B cell (primary cell): ENCODE data around the gene RHCE. TPM values are rescaled to one million over a fixed set of nuclear protein-coding genes. Genes with fewer than 3 reads are reported as not detected.
"Not testable (repeated sequence)": the region's sequence is repeated elsewhere in the genome, so short reads cannot be mapped to it uniquely, and the experiment has no call there.

Source experiments
- ATAC-seq: fragments of 200-7000 bp; cut with Tn5 transposase; one replicate; pipeline ENCODE4 v1.10.0; 2021; ENCODE audit warnings: low read depth, mild to moderate bottlenecking, moderate number of reproducible peaks, moderate library complexity
- CTCF ChIA-PET: fragments of 350-600 bp; sonication (Branson Sonifier 250); formaldehyde crosslinking; loops from one replicate; lab custom pipeline; 2021; ENCODE audit warnings: antibody characterized with exemption, inconsistent platforms; lab: Charles Lee
- POLR2A ChIA-PET: fragments of 350-600 bp; sonication (Branson Sonifier 250); formaldehyde crosslinking; loops from one replicate; lab custom pipeline; 2021; ENCODE audit warnings: antibody characterized with exemption; lab: Charles Lee
- DNase-seq: peaks from one replicate; pipeline ENCODE4 v3.0.0; 2013
- H2AFZ ChIP-seq: 2 replicates; pipeline ENCODE4 v1.6.1; 2012; ENCODE audit warnings: mild to moderate bottlenecking, low read depth, low read length; ENCODE audit not compliant: insufficient read depth, poor library complexity, severe bottlenecking
- H3K27ac ChIP-seq, 2 donors: 1 replicate in 1 of 2; 2 replicates in 1 of 2; pipeline ENCODE4 v1.5.1; 2012 to 2013; ENCODE audit warnings: low read length in 2 of 2, mild to moderate bottlenecking in 2 of 2, moderate library complexity in 1 of 2
- H3K27me3 ChIP-seq, 4 experiments: fragments of 200-600 bp in 1 of 4; sonication (generic) in 1 of 4; replicated peaks in 1 of 4; 1 replicate in 2 of 4; 2 replicates in 2 of 4; pipeline versions ENCODE4 v1.6.1 to v1.7.0; 2013 to 2016; ENCODE audit warnings: low read length in 3 of 4, mild to moderate bottlenecking in 2 of 4, mixed read lengths in 1 of 4, moderate library complexity in 1 of 4; ENCODE audit not compliant: insufficient read depth in 4 of 4, control insufficient read depth in 3 of 4; ENCODE audit errors: control extremely low read depth in 1 of 4
- H3K36me3 ChIP-seq, 2 experiments: replicated peaks in 1 of 2; 1 replicate in 1 of 2; 2 replicates in 1 of 2; pipeline versions ENCODE4 v1.6.1 to v1.7.1; 2013; ENCODE audit warnings: low read length in 1 of 2; ENCODE audit not compliant: insufficient read depth in 2 of 2, control insufficient read depth in 1 of 2; ENCODE audit errors: control extremely low read depth in 1 of 2, extremely low read depth in 1 of 2
- H3K4me1 ChIP-seq, 2 donors: fragments of 200-600 bp in 1 of 2; sonication (generic) in 1 of 2; 1 replicate in 1 of 2; 2 replicates in 1 of 2; pipeline versions ENCODE4 v1.5.1 to v1.6.1; 2013 to 2017; ENCODE audit warnings: low read length in 2 of 2; ENCODE audit not compliant: control insufficient read depth in 2 of 2, insufficient read depth in 2 of 2
- H3K4me2 ChIP-seq: replicated peaks from 2 replicates; pipeline ENCODE3; 2012; ENCODE audit warnings: mild to moderate bottlenecking, low read depth, low read length; ENCODE audit not compliant: poor library complexity, severe bottlenecking
- H3K4me3 ChIP-seq, 5 experiments: fragments of 200-600 bp in 1 of 5; sonication (generic) in 1 of 5; 1 replicate in 3 of 5; 2 replicates in 2 of 5; pipeline versions ENCODE4 v1.5.1 to v1.7.0; 2011 to 2016; ENCODE audit warnings: low read length in 4 of 5, mild to moderate bottlenecking in 4 of 5, low read depth in 2 of 5, control low read depth in 1 of 5, moderate library complexity in 1 of 5; ENCODE audit not compliant: insufficient read depth in 1 of 5; ENCODE audit errors: control extremely low read depth in 1 of 5, extremely low read depth in 1 of 5
- H3K79me2 ChIP-seq: fragments of 200-600 bp; sonication (generic); one replicate; pipeline ENCODE4 v1.6.0; 2016; ENCODE audit warnings: low read length; ENCODE audit not compliant: control insufficient read depth, insufficient read depth
- H3K9ac ChIP-seq: fragments of 200-600 bp; sonication (generic); 2 replicates; pipeline ENCODE4 v1.6.1; 2017; ENCODE audit warnings: mild to moderate bottlenecking, low read length, moderate library complexity
- H3K9me3 ChIP-seq, 3 donors: one replicate each; pipeline versions ENCODE4 v1.6.1 to v1.7.1; 2013; ENCODE audit warnings: low read length in 2 of 3; ENCODE audit not compliant: control insufficient read depth in 2 of 3, insufficient read depth in 1 of 3; ENCODE audit errors: control extremely low read depth in 1 of 3
- H4K20me1 ChIP-seq: 2 replicates; pipeline ENCODE4 v1.6.0; 2012; ENCODE audit warnings: mild to moderate bottlenecking, low read length; ENCODE audit not compliant: insufficient read depth, control insufficient read depth, poor library complexity, severe bottlenecking
- H3K27ac Mint-ChIP-seq: one replicate; pipeline ENCODE4 v1.8.0; 2021; ENCODE audit warnings: mixed read lengths
- H3K27me3 Mint-ChIP-seq: one replicate; pipeline ENCODE4 v1.8.0; 2021; ENCODE audit warnings: mixed read lengths
- H3K4me1 Mint-ChIP-seq: one replicate; pipeline ENCODE4 v1.8.0; 2021; ENCODE audit warnings: mixed read lengths
- H3K4me3 Mint-ChIP-seq: one replicate; pipeline ENCODE4 v1.8.0; 2021; ENCODE audit warnings: mixed read lengths
- H3K9me3 Mint-ChIP-seq: one replicate; pipeline ENCODE4 v1.8.0; 2022; ENCODE audit warnings: mixed read lengths; ENCODE audit not compliant: insufficient read depth
- WGBS: methylation state at CpG from one replicate; pipeline ENCODE4 v1.1.5; 2013; ENCODE audit warnings: missing lambda C conversion rate; ENCODE audit not compliant: insufficient coverage; 5-methylcytosine and 5-hydroxymethylcytosine counted together
- intact Hi-C: fragments of 100-400 bp; cut with micrococcal nuclease; formaldehyde crosslinking; loops from one replicate; pipeline ENCODE4 v1.10.0; 2022
- polyA plus RNA-seq: library from polyadenylated mRNA; depleted of rRNA; stranded (reverse); fragments of >200 nt; gene quantifications from 2 replicates; pipeline ENCODE4 v1.2.3, GENCODE V29; 2012
- total RNA-seq, 2 donors: library from RNA; stranded (reverse); fragments of 120-200 nt in 1 of 2; gene quantifications; 1 replicate in 1 of 2; 2 replicates in 1 of 2; pipeline versions ENCODE4 v1.2.3 to v1.2.4, GENCODE V29; 2013 to 2022

The RHCE gene
- total and polyA plus RNA-seq, 2 donors (not counting 1 experiment from before 2014, with no cell fraction given), result 0.28 TPM; not detected in 1

DNA sequence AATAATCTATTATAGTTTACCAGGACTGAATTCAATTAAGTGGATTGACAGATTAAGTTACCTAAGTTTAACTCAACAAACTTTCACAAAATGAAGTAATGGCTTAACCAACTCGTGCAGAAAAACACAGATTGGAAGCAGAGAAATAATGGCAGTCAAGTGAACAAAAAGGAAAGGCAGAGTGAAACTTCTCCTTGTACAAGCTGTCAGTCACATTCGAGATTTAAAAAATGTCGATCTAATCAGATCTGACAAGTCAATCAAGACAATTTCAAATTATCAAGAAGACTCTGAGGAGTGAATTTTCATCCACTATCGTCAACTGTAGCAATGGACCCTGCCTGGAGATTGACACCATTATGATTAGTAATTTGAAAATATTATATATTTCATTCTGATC, 3.3 kb downstream of the RHCE start:
- no CpG with 5 or more reads among the region's 4 CpGs for WGBS
- DNase-seq, H3K4me2 ChIP-seq, intact Hi-C loops, H3K27ac ChIP-seq, H3K27me3 ChIP-seq, H3K79me2 ChIP-seq, ATAC-seq, H3K4me3 ChIP-seq, H3K4me1 ChIP-seq, H4K20me1 ChIP-seq, H3K9me3 Mint-ChIP-seq, H3K9me3 ChIP-seq, H3K9ac ChIP-seq, H3K4me3 Mint-ChIP-seq, H3K36me3 ChIP-seq, H3K27ac Mint-ChIP-seq, H3K27me3 Mint-ChIP-seq, POLR2A ChIA-PET, H2AFZ ChIP-seq, CTCF ChIA-PET, H3K4me1 Mint-ChIP-seq: not testable (repeated sequence)

GRCh38 chr1:25414578-25414977, 6.0 kb downstream of the RHCE start:
- DNase-seq, H3K27me3 Mint-ChIP-seq, H3K27me3 ChIP-seq, H3K9me3 ChIP-seq, H3K4me3 ChIP-seq, ATAC-seq, H3K4me2 ChIP-seq, H3K4me3 Mint-ChIP-seq, H4K20me1 ChIP-seq, H3K4me1 ChIP-seq, CTCF ChIA-PET, H3K4me1 Mint-ChIP-seq, intact Hi-C loops, H3K36me3 ChIP-seq, H3K27ac Mint-ChIP-seq, H2AFZ ChIP-seq, H3K9ac ChIP-seq, POLR2A ChIA-PET, H3K9me3 Mint-ChIP-seq, H3K27ac ChIP-seq, H3K79me2 ChIP-seq: not testable (repeated sequence)
- WGBS, result no CpG with 5 or more reads among the region's 1 CpG

GRCh38 chr1:25414157-25414556, 6.5 kb downstream of the RHCE start:
- H3K27ac ChIP-seq, H3K27me3 Mint-ChIP-seq, intact Hi-C loops, H3K36me3 ChIP-seq, DNase-seq, H2AFZ ChIP-seq, H3K9ac ChIP-seq, H3K4me2 ChIP-seq, ATAC-seq, H3K9me3 Mint-ChIP-seq, H3K79me2 ChIP-seq, CTCF ChIA-PET, POLR2A ChIA-PET, H3K4me3 ChIP-seq, H3K4me1 Mint-ChIP-seq, H4K20me1 ChIP-seq, H3K4me1 ChIP-seq, H3K27ac Mint-ChIP-seq, H3K9me3 ChIP-seq, H3K27me3 ChIP-seq, H3K4me3 Mint-ChIP-seq: not testable (repeated sequence)
- WGBS, result 100% methylated on average over 1 of the region's 6 CpGs

DNA sequence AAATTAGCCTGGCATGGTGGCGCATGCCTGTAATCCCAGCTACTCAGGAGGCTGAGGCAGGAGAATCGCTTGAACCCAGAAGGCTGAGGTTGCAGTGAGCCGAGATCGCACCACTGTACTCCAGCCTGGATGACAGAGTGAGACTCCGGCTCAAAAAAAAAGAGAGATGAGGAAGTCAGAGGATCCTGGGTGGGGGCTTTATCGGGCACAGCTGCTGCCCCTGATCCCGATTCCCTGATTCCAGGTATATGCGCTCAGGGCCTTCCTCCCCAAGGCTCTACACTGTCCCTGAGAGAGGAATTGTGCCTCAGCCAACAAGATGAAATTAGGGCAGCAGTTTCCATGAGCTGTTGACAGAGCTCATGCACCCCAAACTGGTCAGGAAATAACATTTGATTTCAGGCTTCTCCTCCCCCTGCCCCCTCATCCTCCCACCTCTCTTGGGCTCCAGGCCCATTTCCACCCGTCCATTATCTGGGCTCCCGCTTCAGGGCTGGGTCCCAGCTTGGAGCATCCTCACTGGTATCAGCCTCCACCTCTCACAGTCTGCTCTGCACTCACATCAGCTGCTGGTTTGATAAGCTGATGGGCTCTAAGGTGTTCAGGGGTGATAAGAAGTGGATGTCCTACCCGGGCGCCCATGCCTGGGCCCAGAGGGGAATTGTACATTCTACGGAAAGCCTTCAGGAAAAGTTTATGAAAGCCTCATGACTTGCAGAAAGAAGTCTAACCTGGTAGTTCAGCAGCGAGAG, 7.6 kb downstream of the RHCE start:
- H3K4me1 Mint-ChIP-seq, H3K79me2 ChIP-seq, H3K27me3 Mint-ChIP-seq, H3K4me3 ChIP-seq, H3K9ac ChIP-seq, H3K9me3 Mint-ChIP-seq, H3K27me3 ChIP-seq, POLR2A ChIA-PET, H3K36me3 ChIP-seq, H3K4me2 ChIP-seq, DNase-seq, H3K27ac ChIP-seq, H3K9me3 ChIP-seq, H3K4me3 Mint-ChIP-seq, intact Hi-C loops, H4K20me1 ChIP-seq, ATAC-seq, H3K27ac Mint-ChIP-seq, H2AFZ ChIP-seq, CTCF ChIA-PET, H3K4me1 ChIP-seq: not testable (repeated sequence)
- no CpG with 5 or more reads among the region's 14 CpGs for WGBS
